Parathyroid adenoma (tissue), 2 donors: Measurements from ENCODE around the gene RAD9A.
A peak's percentile ranks its signal among the peaks of the same experiment; 100 is the strongest.

ENCODE experiments used
- H2AFZ ChIP-seq: fragments of 300-600 bp; sonication (generic); one replicate; pipeline ENCODE4 v1.7.0; 2017; ENCODE audit warnings: antibody characterized with exemption, mild to moderate bottlenecking
- H3K27ac ChIP-seq: fragments of 300-600 bp; sonication (generic); one replicate; pipeline ENCODE4 v1.7.0; 2017
- H3K27me3 ChIP-seq: fragments of 300-600 bp; sonication (generic); one replicate; pipeline ENCODE4 v1.7.0; 2017; ENCODE audit warnings: low read length; ENCODE audit not compliant: control insufficient read depth, insufficient read depth
- H3K36me3 ChIP-seq: fragments of 300-600 bp; sonication (generic); one replicate; pipeline ENCODE4 v1.7.0; 2017; ENCODE audit warnings: low read length; ENCODE audit not compliant: control insufficient read depth, insufficient read depth
- H3K4me1 ChIP-seq: fragments of 300-600 bp; sonication (generic); one replicate; pipeline ENCODE4 v1.7.0; 2017; ENCODE audit warnings: control low read depth
- H3K4me2 ChIP-seq: fragments of 300-600 bp; sonication (generic); one replicate; pipeline ENCODE4 v1.7.0; 2017; ENCODE audit warnings: low read length
- H3K4me3 ChIP-seq: fragments of 300-600 bp; sonication (generic); one replicate; pipeline ENCODE4 v1.7.0; 2017; ENCODE audit warnings: low read depth, low read length
- H3K79me2 ChIP-seq: fragments of 300-600 bp; sonication (generic); one replicate; pipeline ENCODE4 v1.7.0; 2017; ENCODE audit warnings: control low read depth
- H3K9ac ChIP-seq: fragments of 300-600 bp; sonication (generic); one replicate; pipeline ENCODE4 v1.7.0; 2017; ENCODE audit warnings: mild to moderate bottlenecking
- H3K9me3 ChIP-seq: fragments of 300-600 bp; sonication (generic); one replicate; pipeline ENCODE4 v1.7.0; 2017; ENCODE audit warnings: low read length; ENCODE audit not compliant: control insufficient read depth
- CTCF ChIP-seq: fragments of 300-600 bp; sonication (generic); IDR thresholded peaks from one replicate; pipeline ENCODE4 v1.7.0; 2017; ENCODE audit warnings: antibody characterized with exemption, mild to moderate bottlenecking
- donor health status: primary hyperparathyroidism.

Gene RAD9A

GRCh38 chr11:67372321-67372992 lies 19.3 kb upstream of the RAD9A start:
- Histone ChIP-seq H3K27me3 (no peaks in the 10 kb centered on the region), H3K4me3 (peak overlapping the region; percentile 22), H3K9ac (no peak overlapping the region)

GRCh38 chr11:67372993-67373647 lies 18.7 kb upstream of the RAD9A start, which contains the start of gene CLCF1:
CLCF1 (minus strand) TSS chr11:67373598; CDS start chr11:67373539, 59 bp downstream.
- Histone ChIP-seq H3K9me3 (no peaks in the 10 kb centered on the region), H3K36me3 (no peaks in the 10 kb centered on the region), H3K4me2 (peak within 1 kb of the TSS; percentile 69), H3K4me1 (no peaks in the 10 kb centered on the region), H3K27ac (no peak within 1 kb of the TSS), H3K79me2 (no peaks in the 10 kb centered on the region), H2AFZ (peak within 1 kb of the TSS; percentile 48), H3K9ac (no peak within 1 kb of the TSS), H3K27me3 (no peaks in the 10 kb centered on the region), H3K4me3 (peak within 1 kb of the TSS; percentile 53)
- no peak for TF ChIP-seq CTCF

More at GRCh38 chr11:67372321-67372992, 19.3 kb upstream of the RAD9A start:
- no peaks in the 10 kb centered on the region for H3K4me1 ChIP-seq
- no peaks in the 10 kb centered on the region for H3K79me2 ChIP-seq
- no peak overlapping the region for H3K27ac ChIP-seq
- TF ChIP-seq CTCF = no peak
- H3K9me3 ChIP-seq = no peaks in the 10 kb centered on the region
- H3K36me3 ChIP-seq = no peaks in the 10 kb centered on the region
- H2AFZ ChIP-seq = no peak overlapping the region
- H3K4me2 ChIP-seq = peak overlapping the region; percentile 53

- Histone ChIP-seq H3K4me3 (peak overlapping the region; percentile 53), H3K36me3 (no peaks in the 10 kb centered on the region), H3K4me1 (no peaks in the 10 kb centered on the region), H3K4me2 (peak overlapping the region; percentile 69), H2AFZ (no peak overlapping the region), H3K9ac (no peak overlapping the region), H3K27ac (no peak overlapping the region), H3K9me3 (no peaks in the 10 kb centered on the region), H3K79me2 (no peaks in the 10 kb centered on the region), H3K27me3 (no peaks in the 10 kb centered on the region)
- peak; percentile 26 for TF ChIP-seq CTCF
Measured at GRCh38 chr11:67373648-67374570, 17.9 kb upstream of the RAD9A start.

- Histone ChIP-seq H3K27me3 (no peaks in the 10 kb centered on the region), H3K4me1 (no peaks in the 10 kb centered on the region)
Measured at GRCh38 chr11:67374571-67375281, 17.1 kb upstream of the RAD9A start.

More at GRCh38 chr11:67374571-67375281, 17.1 kb upstream of the RAD9A start:
- H3K27ac ChIP-seq = no peak overlapping the region
- no peak overlapping the region for H3K4me2 ChIP-seq
- H3K9ac ChIP-seq = no peak overlapping the region
- H3K9me3 ChIP-seq = no peaks in the 10 kb centered on the region
- no peaks in the 10 kb centered on the region for H3K79me2 ChIP-seq
- TF ChIP-seq CTCF = no peak
- H2AFZ ChIP-seq = no peak overlapping the region
- no peaks in the 10 kb centered on the region for H3K36me3 ChIP-seq
- no peak overlapping the region for H3K4me3 ChIP-seq
